ENCODE measurements around the gene NR2F6.
"Not testable (repeated sequence)": the region's sequence is repeated elsewhere in the genome, so short reads cannot be mapped to it uniquely, and the experiment has no call there.

NR2F6 gene

DNA sequence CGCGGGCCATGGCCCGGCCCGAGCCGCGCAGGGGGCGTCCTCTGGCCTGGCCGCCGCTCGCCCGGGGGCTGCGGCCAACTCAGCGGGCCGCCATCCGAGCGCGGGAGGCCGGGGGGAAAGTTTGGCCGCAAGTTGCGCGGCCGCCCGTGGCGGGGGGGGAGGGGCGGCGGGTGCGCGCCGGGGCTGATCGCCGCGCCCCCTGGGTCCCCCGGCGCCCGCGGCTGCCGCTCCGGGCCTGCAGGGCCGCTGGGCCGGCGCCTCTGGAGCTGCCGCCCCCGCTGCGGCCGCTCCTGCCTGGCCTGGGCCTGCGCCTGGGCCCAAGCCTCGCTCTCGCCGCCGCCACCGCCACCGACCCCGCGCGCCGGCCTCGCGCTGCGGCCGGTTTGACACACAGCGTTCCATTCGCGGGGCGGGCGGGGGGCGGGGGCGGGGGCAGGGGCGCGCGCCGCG, at the start of gene NR2F6:
Gene NR2F6, minus strand, starts transcription at position 385 of the 450 bp plus-strand sequence. CDS start 699 bp downstream, outside the sequence.
- no peak for DNase-seq (ENCODE audit: low read depth in 1 of 2, low spot score in 1 of 2)

DNA sequence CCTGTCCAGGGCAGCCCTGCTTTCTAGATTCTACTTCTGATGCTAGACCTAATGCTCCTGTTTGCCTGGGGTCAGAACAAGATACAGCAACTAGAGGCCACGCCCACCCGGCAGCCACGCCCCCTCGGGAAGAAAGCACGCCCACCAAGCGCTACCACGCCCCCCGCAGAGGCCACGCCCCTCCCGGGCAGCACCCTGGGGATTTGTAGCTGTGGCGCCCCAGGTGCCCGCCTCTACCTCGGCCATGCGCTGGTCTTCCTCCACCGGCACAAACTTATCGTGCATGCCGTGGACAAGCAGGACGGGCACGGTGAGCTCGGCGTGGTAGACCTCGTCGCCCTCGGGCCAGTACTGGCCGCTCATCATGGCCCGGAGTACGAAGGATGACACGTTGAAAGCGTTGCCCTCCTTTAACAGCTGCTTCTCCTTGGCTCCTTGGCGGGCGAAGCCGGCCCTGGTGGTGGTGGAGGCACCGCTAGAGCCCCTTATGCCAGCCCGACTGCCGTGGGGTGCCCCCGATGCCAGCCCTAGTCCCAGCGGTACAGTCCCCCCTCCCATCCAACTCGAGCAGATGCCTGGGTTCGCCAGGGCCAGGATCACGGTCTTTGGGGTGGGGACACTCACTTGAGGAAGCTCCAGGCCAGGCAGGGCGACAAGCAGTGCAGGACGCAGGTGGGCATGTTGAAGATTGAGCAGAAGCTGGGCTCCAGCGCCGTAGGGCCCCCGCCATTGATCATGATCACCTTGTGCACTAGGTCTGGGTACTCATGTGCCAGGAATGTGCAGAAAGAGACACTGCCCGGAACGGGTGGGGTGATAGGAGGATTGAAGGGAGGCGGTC, 48.6 kb upstream of the NR2F6 start:
- no peak for DNase-seq (ENCODE audit: low read depth in 1 of 2, low spot score in 1 of 2)

DNA sequence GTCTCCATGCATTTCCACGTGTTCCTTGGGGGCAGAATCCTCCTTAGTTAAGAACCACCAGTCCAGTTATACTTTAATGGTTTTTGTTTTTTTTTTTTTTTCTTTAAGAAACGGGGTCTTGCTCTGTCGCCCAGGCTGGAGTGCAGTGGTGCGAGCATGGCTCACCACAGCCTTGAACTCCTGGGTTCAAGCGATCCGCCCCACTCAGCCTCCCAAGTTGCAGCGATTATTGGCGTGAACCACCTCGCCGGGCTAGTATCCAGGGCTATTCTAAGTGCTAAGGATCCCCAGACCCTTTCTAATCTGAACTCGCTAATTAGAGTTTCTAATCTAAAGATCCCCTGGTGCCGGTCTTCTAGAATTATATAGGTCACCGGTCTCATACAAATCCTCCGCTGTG, 47.9 kb upstream of the NR2F6 start:
- DNase-seq (ENCODE audit: low read depth in 1 of 2, low spot score in 1 of 2), result no peak

DNA sequence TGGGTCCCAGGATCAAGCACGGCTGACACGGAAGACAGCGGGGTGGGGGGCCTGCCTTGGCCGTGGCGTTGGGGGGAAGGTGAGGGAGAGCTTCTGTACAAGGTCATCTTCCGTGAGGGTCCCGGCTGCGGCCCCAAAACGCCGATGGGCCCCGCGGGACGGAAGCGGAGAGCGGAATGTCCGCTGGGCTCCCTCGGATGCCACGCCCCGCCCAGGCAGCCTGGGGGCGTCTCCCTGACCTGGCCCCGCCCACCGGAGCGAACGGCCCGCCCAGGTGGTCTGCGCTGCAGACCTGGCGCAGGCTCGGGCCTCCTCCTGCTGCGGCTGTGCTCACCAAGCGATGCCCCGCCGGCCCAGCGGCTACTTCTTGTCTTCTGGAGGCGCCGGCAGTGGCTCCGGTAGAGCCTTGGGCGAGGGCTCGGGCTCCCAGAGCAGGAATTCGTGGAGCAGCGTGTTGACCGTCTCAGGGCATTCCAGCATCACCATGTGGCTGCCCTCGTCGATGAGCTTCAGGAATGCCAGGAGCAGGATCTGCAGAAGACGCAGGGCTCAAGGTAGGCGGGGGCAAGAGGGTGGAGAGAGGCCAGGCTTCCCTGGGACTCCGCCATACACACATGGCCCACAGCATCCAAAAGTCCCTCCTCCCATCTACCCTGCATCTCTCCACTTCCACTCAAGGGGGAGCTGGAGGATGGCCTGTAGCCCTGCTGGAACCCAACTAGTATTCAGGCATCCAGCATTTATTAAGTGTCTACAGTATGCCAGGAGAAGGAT, 46.8 kb upstream of the NR2F6 start:
- DNase-seq (ENCODE audit: low read depth in 1 of 2, low spot score in 1 of 2), result peak; percentile 69 to 71

DNA sequence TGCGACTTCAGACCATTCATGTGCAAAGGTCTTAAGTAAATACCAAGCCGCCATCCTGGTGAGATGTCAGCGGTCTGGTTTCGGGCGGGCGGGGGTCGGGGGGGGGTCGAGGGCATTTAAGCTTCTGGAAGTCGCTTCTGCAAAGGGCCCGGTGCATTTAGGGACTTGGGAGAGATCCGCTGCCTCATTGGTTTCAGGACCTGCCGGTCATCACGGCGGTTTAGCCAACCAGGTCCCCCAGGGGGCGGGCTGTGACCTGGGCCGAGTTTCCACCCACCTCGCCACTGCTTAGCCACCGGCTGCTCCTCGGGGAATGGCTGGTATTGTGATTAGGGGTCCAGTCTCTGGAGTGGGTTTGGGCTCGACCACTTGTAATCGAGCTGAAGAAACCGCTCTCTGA, 43.8 kb upstream of the NR2F6 start:
- no peak for DNase-seq (ENCODE audit: low read depth in 1 of 2, low spot score in 1 of 2)

DNA sequence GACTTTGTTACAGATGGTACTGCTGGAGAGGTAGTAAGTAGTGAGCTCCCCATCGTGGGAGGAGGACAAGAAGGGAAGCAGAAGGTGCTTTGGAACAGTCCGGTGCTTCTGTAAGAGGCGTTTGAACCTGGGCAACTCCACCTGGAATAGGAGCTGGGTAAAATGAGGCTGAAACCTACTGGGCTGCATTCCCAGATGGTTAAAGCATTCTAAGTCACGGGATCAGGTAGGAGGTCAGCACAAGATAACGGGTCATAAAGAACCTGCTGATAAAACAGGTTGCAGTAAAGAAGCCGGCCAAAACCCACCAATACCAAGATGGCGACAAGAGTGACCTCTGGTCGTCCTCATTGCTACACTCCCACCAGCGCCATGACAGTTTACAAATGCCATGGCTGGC, 41.0 kb upstream of the NR2F6 start:
- no peak for DNase-seq (ENCODE audit: low read depth in 1 of 2, low spot score in 1 of 2)

DNA sequence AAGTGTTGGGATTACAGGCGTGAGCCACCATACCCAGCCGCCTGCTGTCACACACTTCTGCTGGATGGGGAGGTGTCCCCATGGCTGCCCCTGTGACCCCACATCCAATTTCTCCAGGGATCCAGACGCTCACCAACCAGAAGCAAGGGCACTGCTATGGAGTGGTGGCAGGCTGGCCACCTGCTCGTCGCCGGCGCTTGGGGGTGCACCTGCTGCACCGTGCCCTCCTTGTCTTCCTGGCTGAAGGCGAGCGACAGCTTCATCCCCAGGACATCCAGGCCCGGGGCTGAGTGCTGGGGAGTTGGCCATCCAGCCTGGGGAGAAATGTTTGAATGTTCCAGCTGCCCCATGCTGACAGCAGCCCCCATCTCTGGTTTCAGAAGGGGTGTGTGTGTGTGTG, 40.5 kb upstream of the NR2F6 start:
- no peak for DNase-seq (ENCODE audit: low read depth in 1 of 2, low spot score in 1 of 2)

DNA sequence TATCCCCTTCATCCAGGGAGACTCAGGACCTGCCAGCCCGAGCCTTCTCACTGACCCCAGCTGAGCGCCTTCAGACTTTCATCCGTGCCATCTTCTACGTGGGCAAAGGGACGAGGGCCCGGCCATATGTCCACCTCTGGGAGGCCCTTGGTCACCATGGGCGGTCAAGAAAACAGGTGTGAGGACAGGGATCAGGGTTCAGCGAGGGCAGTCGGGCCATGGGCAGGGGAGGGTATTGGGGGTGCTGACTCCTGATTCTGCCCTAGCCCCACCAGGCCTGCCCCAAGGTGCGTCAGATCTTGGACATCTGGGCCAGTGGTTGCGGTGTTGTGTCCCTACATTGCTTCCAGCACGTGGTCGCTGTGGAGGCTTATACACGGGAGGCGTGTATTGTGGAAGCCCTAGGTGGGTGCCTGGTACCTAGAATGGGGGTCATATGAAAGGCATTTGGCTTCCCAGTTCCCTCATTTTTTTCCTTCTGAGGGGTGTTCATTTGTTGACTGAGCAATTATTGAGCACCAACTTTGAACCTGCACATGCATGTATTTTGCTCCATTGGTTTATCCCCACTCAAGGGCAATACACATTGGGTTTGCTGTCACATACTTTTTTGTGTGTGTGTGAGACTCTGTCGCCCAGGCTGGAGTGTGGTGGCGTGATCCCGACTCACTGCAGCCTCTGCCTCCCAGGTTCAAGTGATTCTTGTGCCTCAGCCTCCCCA, 39.9 kb upstream of the NR2F6 start:
- no peak for DNase-seq (ENCODE audit: low read depth in 1 of 2, low spot score in 1 of 2)

DNA sequence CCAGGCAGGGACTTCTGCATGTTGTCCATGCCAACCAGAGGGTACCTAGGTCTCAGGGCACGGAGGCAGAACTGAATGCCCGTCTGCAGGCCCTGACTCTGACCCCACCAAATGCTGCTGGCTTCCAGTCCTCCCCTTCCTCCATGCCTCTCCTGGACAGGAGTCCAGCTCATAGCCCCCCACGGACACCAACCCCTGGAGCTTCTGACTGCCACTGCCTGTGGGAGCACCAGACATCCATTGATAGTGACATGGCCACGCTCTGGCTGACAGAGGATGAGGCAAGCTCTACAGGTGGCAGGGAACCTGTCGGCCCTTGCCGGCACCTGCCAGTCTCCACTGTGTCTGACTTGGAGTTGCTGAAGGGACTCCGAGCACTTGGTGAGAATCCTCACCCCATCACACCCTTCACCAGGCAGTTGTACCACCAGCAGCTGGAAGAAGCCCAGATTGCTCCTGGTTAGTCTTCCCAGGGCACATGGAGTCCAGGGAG, 37.8 kb upstream of the NR2F6 start:
- no peak for DNase-seq (ENCODE audit: low read depth in 1 of 2, low spot score in 1 of 2)

DNA sequence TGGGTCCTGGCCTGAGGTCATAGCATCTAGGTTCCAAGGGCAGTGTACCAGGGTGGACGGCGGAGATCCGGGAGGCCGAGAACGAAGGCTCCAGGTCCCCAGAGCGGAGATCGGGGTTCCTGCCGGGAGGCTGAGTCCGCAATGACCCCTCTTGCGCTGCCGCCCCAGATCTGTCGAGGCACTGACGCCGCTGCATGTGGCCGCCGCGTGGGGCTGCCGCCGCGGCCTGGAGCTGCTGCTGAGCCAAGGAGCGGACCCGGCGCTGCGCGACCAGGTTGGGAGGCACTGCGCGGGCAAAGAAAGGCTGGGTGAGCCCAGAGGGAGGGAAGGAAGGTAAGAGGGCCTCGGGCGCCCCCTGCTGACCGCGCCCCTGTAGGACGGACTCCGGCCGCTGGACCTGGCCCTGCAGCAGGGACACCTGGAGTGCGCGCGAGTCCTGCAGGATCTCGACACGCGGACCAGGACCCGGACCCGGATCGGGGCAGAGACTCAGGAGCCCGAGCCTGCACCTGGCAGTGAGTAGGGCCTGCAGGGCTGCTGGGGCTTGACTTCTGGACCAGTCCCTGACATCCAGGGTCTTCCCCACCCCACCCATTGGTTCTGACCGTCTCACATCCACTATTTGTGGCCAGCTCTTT, 36.9 kb upstream of the NR2F6 start:
- DNase-seq (ENCODE audit: low read depth in 1 of 2, low spot score in 1 of 2), result peak; percentile 69 to 70

DNA sequence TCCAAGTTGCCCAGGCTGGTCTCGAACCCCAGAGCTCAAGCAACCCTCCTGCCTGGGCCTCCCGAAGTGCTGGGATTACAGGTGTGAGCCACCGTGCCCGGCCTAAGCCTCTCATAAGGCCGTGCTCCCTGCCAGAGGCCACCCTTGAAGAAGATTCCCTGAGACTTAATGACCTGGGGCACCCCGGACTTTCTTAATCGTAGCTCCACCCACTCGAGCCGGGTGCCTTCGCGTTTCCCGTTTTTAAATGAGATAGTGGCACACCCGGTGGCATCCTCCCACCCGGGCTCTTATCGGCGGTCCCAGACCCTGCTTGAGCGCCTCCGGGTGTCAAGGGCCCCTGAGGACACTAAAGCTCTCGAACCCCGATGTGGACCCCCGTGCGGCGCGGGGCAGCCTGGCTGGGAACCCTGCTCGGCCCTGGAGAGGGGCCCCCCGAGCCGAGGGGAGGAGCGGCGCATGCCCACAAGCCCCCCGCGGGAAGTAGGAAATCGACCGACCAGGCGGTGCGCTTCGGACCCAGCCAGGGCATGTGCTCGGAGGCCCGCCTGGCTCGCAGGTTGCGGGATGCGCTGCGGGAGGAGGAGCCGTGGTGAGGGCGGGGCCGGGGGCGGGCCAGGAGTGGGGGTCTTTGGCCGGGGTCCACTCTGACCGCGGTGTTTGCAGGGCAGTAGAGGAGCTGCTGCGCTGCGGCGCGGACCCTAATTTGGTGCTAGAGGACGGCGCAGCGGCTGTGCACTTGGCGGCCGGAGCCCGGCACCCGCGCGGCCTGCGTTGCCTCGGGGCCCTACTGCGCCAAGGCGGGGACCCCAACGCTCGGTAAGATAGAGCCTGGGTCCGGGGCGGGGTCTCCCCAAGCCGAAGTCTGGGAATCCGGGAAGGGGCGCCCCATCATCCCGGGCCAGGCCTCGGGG, 35.9 kb upstream of the NR2F6 start, which contains the start of gene ANKLE1:
Gene ANKLE1, plus strand, starts transcription at position 511 of the 914 bp plus-strand sequence. Its CDS starts 20 bp downstream, at position 531.
- DNase-seq (ENCODE audit: low read depth in 1 of 2, low spot score in 1 of 2), result no peak

DNA sequence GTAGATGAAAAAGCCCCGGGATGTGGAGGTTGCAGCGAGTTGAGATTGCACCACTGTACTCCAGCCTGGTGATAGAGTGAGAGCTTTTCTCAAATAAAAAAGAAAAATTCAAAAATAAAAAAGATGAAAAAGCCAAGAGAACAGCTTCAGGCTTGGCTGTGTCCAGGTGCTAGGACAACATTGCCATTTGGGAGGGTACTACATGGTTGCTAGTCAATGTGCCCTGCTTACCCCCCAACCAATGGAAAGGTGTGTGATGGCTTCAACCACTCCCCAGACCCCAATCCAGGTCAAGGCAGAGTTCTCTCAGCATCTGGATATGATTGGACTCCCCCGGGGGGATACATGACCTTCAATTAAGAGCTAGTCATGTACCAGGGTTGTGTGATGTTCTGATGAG, 33.7 kb upstream of the NR2F6 start:
- no peak for DNase-seq (ENCODE audit: low read depth in 1 of 2, low spot score in 1 of 2)

DNA sequence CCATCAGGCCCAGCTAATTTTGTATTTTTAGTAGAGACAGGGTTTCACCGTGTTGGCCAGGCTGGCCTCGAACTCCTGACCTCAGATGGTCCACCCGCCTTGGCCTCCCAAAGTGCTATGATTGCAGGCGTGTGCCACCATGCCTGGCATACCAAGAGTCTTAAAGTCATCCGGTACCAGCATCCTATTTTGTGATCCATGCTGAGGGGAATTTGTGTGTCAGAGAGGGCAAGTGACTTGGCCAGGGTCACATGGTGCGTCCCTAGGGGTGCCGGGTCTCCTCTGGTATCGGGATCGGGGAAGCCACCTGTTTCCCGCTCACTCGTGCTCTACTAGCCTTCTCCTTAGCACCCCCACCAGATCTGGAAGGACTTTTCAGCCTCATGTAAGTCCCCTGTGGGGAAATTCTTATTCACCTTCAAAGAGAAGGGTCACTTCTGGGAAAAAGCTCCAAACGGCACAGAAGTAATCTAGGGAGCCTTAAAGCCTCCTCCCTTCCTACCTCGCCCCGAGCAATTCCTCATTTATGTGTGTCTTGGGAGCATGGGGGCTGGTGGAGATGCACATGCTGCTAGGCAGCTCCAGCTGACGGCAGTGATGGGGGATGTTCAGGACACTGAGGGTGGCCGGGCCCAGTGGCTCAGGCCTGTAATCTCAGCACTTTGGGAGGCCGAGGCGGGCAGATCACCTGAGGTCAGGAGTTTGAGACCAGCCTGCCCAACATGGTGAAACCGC, 29.9 kb upstream of the NR2F6 start:
- no peak for DNase-seq (ENCODE audit: low read depth in 1 of 2, low spot score in 1 of 2)

DNA sequence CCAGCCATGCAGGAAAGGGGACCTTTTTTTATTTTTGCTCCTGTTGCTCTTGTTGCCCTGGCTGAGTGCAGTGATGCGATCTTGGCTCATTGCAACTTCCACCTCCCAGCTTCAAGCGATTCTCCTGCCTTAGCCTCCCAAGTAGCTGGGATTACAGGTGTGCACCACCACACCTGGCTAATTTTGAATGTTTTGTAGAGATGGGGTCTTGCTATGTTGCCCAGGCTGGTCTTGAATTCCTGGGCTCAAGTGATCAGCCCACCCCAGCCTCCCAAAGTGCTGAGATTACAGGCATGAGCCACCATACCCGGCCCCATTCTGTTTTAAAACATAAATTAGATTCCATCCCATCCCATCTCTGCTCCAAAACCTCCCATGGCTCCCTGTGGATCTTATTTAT, 29.2 kb upstream of the NR2F6 start:
- DNase-seq (ENCODE audit: low read depth in 1 of 2, low spot score in 1 of 2), result not testable (repeated sequence)

DNA sequence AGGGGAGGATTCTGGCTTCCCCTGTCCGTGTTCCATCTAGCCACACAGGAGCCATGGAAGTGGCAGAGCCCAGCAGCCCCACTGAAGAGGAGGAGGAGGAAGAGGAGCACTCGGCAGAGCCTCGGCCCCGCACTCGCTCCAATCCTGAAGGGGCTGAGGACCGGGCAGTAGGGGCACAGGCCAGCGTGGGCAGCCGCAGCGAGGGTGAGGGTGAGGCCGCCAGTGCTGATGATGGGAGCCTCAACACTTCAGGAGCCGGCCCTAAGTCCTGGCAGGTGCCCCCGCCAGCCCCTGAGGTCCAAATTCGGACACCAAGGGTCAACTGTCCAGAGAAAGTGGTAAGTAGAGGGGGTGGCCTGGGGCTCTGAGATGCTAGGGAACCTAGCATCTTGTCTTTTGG, 23.0 kb upstream of the NR2F6 start:
- DNase-seq (ENCODE audit: low read depth in 1 of 2, low spot score in 1 of 2), result no peak

DNA sequence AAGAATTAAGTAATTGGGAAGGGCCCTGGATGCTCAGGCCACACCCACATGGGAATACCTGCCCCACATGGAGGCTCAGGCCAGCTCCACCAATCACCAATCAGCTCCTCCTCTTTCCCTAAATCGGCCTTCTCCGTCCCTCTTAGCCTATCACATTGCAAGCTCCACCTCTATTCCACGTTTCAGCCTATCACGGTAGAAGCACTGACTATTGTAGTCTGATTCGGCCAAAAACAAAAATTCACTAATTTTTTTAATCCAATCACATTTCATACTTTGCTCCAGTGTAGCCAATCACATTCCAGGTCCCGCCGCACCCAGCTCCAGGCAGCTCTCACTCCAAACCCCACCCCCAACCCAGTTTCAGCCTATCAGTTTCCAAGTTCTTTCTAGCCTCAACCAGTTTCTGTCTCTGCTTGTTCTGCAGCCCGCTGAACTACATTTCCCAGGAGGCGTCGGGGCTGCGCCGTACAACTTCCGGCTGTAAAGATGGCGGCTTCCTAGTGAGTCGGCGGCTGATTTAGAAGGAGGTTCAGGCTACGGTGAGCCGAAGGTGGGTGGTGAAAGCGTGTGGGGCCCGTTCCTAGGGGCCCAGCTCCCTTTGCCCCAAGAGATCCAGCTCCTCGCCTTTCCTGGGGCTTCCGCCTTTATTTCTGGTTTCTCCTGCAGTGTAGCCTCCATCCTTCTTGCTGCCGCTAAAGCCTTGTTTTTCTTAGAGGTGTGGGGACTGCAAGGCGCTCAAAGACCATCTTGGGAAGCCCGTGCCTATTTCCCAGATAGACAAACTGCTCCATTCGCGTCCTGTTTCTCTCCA, 21.5 kb upstream of the NR2F6 start, which contains the start of gene BABAM1:
Gene BABAM1, plus strand, starts transcription at position 469 of the 814 bp plus-strand sequence. CDS start 1,364 bp downstream, outside the sequence.
- DNase-seq (ENCODE audit: low read depth in 1 of 2, low spot score in 1 of 2), result peak; percentile 78 to 96

DNA sequence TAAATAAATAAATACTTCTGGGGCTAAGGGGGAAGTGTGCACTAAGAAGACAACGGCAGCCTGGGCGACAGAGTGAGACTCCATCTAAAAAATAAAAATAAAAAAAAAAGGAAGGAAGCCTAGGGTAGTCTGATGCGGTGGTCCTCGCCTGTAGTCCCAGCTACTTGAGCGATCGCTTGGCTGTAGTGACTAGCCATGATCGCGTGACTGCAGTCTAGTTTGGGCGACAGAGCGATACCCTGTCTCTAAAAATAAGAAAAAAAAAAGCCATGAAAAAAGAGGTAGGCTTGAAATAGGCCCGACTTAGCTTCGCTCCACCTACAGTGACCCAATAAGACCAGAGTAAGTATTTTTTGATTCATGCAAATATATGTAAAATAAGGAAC, 20.9 kb upstream of the NR2F6 start:
- DNase-seq (ENCODE audit: low read depth in 1 of 2, low spot score in 1 of 2), result no peak

DNA sequence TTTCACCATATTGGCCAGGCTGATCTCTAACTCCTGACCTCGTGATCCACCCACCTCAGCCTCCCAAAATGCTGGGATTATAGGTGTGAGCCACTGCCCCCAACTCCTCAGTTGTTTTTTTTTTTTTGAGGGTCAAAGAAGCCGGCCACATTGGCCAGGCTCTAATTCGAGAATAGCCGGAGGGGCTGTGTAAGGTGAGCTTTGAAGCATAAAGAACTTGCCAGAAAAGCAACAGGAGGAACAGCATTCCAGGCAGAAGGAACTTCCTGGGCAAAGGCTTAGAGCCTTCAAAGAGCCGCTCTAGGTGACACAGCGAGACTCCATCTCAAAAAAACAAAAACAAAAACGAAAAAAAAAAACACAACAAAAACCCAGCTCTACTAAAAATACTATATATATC, 20.3 kb upstream of the NR2F6 start:
- DNase-seq (ENCODE audit: low read depth in 1 of 2, low spot score in 1 of 2), result no peak
